Uterus (tissue), 4 donors: ENCODE results near the gene LYAR. TPM values are rescaled to one million over a fixed set of nuclear protein-coding genes. Genes with fewer than 3 reads are reported as not detected.

Experiments used
- DNase-seq, 2 donors: peaks; one replicate each; pipeline ENCODE4 v3.0.0-alpha.2; 2019 to 2020
- H3K27ac ChIP-seq, 2 donors: fragments of 200-600 bp; sonication (generic); 1 replicate in 1 of 2; 2 replicates in 1 of 2; pipeline ENCODE4 v1.5.1; 2016 to 2018
- H3K27me3 ChIP-seq, 2 donors: fragments of 200-600 bp; sonication (generic); one replicate each; pipeline ENCODE4 v1.5.1; 2018 to 2019; ENCODE audit warnings: control low read depth in 1 of 2
- H3K36me3 ChIP-seq, 2 donors: fragments of 200-600 bp; sonication (generic); one replicate each; pipeline ENCODE4 v1.5.1; 2019; ENCODE audit warnings: control low read depth in 1 of 2
- H3K4me1 ChIP-seq, 2 donors: fragments of 200-600 bp; sonication (generic); one replicate each; pipeline ENCODE4 v1.5.1; 2018 to 2019; ENCODE audit warnings: control low read depth in 1 of 2
- H3K4me3 ChIP-seq, 2 donors: fragments of 200-600 bp; sonication (generic); 1 replicate in 1 of 2; 2 replicates in 1 of 2; pipeline ENCODE4 v1.5.1; 2018 to 2019; ENCODE audit warnings: mild to moderate bottlenecking in 1 of 2
- H3K9me3 ChIP-seq, 2 donors: fragments of 200-600 bp; sonication (generic); one replicate each; pipeline ENCODE4 v1.5.1; 2019; ENCODE audit warnings: control low read depth in 1 of 2
- POLR2A ChIP-seq, 2 donors: fragments of 450-650 bp; IDR thresholded peaks; one replicate each; pipeline ENCODE4 v1.6.1; 2016; ENCODE audit warnings: antibody characterized with exemption in 2 of 2, mild to moderate bottlenecking in 1 of 2, moderate library complexity in 1 of 2
- intact Hi-C: fragments of 100-400 bp; cut with DNase I; formaldehyde crosslinking; loops from one replicate; pipeline ENCODE4 v1.15.1; 2023; ENCODE audit warnings: low total_unique reads
- total RNA-seq, 4 donors: library from RNA; depleted of rRNA in 3 of 4; stranded (reverse); fragments of >200 nt in 3 of 4; gene quantifications; one replicate each; pipeline versions ENCODE4 v1.1.0 to v1.2.4, GENCODE V29; 2014 to 2023
- TF ChIP-seq, protein P1 (sequence below), 4 experiments: fragments of 200-600 bp in 2 of 4; fragments of 450-650 bp in 2 of 4; sonication (generic) in 2 of 4; IDR thresholded peaks; one replicate each; pipeline ENCODE4 v1.5.1; 2016 to 2019; ENCODE audit warnings: antibody characterized with exemption in 4 of 4, mild to moderate bottlenecking in 2 of 4, moderate library complexity in 1 of 4
- donor health status: DM: yes; HTN: yes; CAD: no.

Gene LYAR
- total RNA-seq, 4 donors from 2014 or later: 7.1 to 32.5 (median 12.6) TPM

DNA sequence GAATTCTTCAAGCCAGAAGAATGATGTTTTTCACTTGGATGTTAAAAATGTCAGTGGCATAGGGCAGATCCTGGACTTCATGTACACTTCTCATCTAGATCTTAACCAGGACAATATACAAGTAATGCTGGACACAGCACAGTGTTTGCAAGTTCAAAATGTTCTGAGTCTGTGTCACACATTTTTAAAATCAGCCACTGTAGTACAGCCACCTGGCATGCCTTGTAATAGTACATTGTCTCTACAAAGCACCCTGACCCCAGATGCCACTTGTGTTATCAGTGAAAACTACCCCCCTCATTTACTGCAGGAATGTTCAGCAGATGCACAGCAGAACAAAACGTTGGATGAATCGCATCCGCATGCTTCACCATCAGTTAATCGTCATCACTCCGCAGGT is 12.0 kb upstream of the LYAR start:
- intact Hi-C loops: no loop called here
- Histone ChIP-seq H3K27ac (no peak overlapping the region), H3K4me1 (no peaks in the 10 kb centered on the region), H3K27me3 (no peaks in the 10 kb centered on the region), H3K9me3 (no peaks in the 10 kb centered on the region), H3K36me3 (no peaks in the 10 kb centered on the region), H3K4me3 (no peak overlapping the region)
- DNase-seq: no peak
- TF ChIP-seq, protein P1, sequence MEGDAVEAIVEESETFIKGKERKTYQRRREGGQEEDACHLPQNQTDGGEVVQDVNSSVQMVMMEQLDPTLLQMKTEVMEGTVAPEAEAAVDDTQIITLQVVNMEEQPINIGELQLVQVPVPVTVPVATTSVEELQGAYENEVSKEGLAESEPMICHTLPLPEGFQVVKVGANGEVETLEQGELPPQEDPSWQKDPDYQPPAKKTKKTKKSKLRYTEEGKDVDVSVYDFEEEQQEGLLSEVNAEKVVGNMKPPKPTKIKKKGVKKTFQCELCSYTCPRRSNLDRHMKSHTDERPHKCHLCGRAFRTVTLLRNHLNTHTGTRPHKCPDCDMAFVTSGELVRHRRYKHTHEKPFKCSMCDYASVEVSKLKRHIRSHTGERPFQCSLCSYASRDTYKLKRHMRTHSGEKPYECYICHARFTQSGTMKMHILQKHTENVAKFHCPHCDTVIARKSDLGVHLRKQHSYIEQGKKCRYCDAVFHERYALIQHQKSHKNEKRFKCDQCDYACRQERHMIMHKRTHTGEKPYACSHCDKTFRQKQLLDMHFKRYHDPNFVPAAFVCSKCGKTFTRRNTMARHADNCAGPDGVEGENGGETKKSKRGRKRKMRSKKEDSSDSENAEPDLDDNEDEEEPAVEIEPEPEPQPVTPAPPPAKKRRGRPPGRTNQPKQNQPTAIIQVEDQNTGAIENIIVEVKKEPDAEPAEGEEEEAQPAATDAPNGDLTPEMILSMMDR (IDR thresholded peaks at IDR 0.05): no peak
- TF ChIP-seq POLR2A (IDR thresholded peaks at IDR 0.05): no peak

DNA sequence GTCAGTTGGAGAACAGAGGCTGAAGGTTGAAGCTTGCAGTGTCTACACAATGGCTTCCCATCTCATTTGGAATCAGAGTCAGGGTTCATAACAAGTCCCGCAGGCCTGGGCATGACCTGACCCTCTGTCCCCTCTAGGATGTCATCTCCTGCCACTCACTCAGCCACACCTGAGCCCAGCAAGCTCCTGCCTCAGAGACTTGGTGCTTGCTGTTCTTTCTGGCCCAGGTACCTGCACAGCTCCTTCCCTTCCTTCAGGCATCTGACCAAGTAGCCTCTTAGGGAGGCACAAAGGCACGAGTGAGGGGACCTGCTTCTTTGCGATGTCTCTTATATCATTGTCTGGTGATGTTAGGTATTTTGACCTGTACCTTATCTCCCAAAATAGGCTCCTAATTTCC is 9.1 kb upstream of the LYAR start:
- no peaks in the 10 kb centered on the region for H3K4me1 ChIP-seq
- no peaks in the 10 kb centered on the region for H3K27me3 ChIP-seq
- no peak for TF ChIP-seq POLR2A (IDR thresholded peaks at IDR 0.05)
- TF ChIP-seq, protein P1 (IDR thresholded peaks at IDR 0.05): no peak
- no peak for DNase-seq
- H3K36me3 ChIP-seq: no peaks in the 10 kb centered on the region
- no peaks in the 10 kb centered on the region for H3K9me3 ChIP-seq
- intact Hi-C loops: no loop called here
- H3K27ac ChIP-seq: no peak overlapping the region
- no peak overlapping the region for H3K4me3 ChIP-seq

DNA sequence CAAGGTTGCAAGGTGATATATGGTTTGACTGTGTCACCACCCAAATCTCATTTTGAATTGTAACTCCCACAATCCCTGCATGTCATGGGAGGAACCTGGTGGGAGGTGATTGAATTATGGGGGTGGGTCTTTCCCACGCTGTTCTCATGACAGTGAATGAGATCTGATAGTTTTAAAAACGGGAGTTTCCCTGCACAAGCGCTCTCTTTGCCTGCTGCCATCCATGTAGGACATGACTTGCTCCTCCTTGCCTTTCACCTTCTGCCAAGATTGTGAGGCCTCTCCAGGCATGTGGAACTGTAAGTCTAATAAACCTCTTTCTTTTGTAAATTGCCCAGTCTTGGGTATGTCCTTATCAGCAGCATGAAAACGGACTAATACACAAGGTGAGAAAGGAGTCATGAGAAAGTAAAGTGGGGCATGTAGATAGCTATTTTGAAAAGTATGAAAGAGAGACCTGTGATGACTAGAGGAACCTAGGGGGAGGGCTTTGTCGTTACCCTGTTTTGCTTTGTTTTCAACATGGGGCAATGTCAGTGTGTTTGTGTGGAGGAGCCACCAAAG is 6.4 kb upstream of the LYAR start:
- Histone ChIP-seq H3K27me3 (no peaks in the 10 kb centered on the region), H3K36me3 (no peaks in the 10 kb centered on the region), H3K4me1 (no peaks in the 10 kb centered on the region), H3K4me3 (no peak overlapping the region), H3K27ac (no peak overlapping the region), H3K9me3 (no peaks in the 10 kb centered on the region)
- intact Hi-C loops: no loop called here
- DNase-seq: no peak
- TF ChIP-seq, protein P1 (IDR thresholded peaks at IDR 0.05): no peak
- TF ChIP-seq POLR2A (IDR thresholded peaks at IDR 0.05): no peak

DNA sequence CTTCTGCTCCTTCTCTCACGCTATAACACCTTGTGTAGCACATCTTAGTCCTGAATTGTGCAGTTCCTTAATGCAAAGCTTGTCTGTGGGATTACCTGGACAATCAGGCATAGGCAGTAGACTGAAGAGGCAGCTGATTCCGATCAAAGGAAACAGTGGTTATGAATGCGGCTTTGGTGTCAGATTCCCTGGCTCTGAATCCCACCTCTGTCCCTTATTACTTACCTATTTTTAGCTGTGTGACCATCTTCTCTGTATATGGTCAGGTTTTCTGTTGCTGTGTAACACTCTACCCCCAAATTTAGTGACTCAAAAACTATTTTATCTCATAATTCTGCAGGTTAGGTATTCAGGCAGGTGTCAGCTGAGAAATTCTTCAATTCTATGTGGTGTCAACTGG is 3.3 kb upstream of the LYAR start:
- H3K27ac ChIP-seq: no peak overlapping the region
- no peak for DNase-seq
- intact Hi-C loops: no loop called here

DNA sequence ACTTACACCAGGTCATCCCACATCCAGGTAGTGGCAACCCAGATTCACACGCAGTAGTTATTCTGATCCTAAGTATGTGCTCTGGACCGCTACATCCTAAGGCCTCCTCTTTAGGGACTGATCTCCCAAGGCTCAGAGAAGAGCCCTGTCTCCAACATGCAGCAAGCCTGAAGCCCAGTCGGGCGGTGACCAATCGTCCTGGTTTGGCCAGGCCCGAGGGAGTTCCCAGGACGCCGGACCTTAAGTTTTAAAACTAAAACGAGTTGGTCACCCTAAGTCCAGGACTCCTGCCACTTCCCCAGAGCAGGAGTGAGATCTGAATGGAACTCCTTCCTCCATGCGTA is 385 bp downstream of the LYAR start:
- no peak for DNase-seq
- Histone ChIP-seq H3K36me3 (no peaks in the 10 kb centered on the region), H3K4me1 (peaks cover 0 to 9% of the 10 kb centered on the region in 2 donors), H3K27ac (peak overlapping the region; percentile 37 to 56), H3K27me3 (no peaks in the 10 kb centered on the region), H3K9me3 (no peaks in the 10 kb centered on the region), H3K4me3 (peak overlapping the region; percentile 55 to 74)
- intact Hi-C loops: no loop called here
- no peak for TF ChIP-seq POLR2A (IDR thresholded peaks at IDR 0.05)
- TF ChIP-seq, protein P1 (IDR thresholded peaks at IDR 0.05): no peak

More for the DNA sequence above, 3.3 kb upstream of the LYAR start:
- no peaks in the 10 kb centered on the region for H3K36me3 ChIP-seq
- H3K9me3 ChIP-seq: no peaks in the 10 kb centered on the region
- no peaks in the 10 kb centered on the region for H3K27me3 ChIP-seq
- peaks cover 0 to 9% of the 10 kb centered on the region in 2 donors for H3K4me1 ChIP-seq
- TF ChIP-seq, protein P1 (IDR thresholded peaks at IDR 0.05): no peak
- TF ChIP-seq POLR2A (IDR thresholded peaks at IDR 0.05): no peak
- no peak overlapping the region for H3K4me3 ChIP-seq
